HepG2 (cell line): ENCODE measurements around the gene AGRN. TPM values are rescaled to one million over a fixed set of nuclear protein-coding genes. Genes with fewer than 3 reads are reported as not detected.

Experiments used
- ATAC-seq: fragments of 200-7000 bp; cut with Tn5 transposase; 3 replicates; pipeline ENCODE4 v1.9.1; 2020; ENCODE audit warnings: mild to moderate bottlenecking, moderate library complexity
- BruUV-seq: library from RNA; stranded (reverse); fragments of 400-500 nt; replicated peaks from 2 replicates; lab custom pipeline; 2021; lab: Mats Ljungman, UMichigan
- CTCF ChIA-PET: fragments of 300-600 bp; formaldehyde crosslinking; extraction: SDS; loops from one replicate; lab custom pipeline; 2021; ENCODE audit warnings: low total read pairs, inconsistent platforms, low intra/inter-chr PET ratio; lab: Yijun Ruan, JAX
- POLR2A ChIA-PET: fragments of 350-600 bp; sonication (Branson Sonifier 250); formaldehyde crosslinking; loops from one replicate; lab custom pipeline; 2020; ENCODE audit warnings: antibody characterized with exemption, inconsistent platforms; lab: Yijun Ruan, JAX
- DNase-seq: peaks from one replicate; pipeline ENCODE4 v3.0.0-alpha.2; 2015; ENCODE audit warnings: low spot score
- FAIRE-seq: peaks from 3 replicates; lab custom pipeline; 2011; peaks lifted over from hg19 to GRCh38; lab: Jason Lieb, UNC
- H2AFZ ChIP-seq: one replicate; pipeline ENCODE4 v1.6.1; 2011; ENCODE audit warnings: low read length, inconsistent platforms
- H3K27ac ChIP-seq: fragments of 300-600 bp; 3 replicates; pipeline ENCODE4 v1.8.0; 2011; ENCODE audit warnings: mixed run types, mild to moderate bottlenecking, mixed read lengths, low read length, inconsistent platforms; ENCODE audit not compliant: insufficient read depth; ENCODE audit errors: extremely low read length
- H3K27me3 ChIP-seq, 2 experiments: fragments of 200-600 bp in 1 of 2; 2 replicates in 1 of 2; 3 replicates in 1 of 2; pipeline versions ENCODE4 v1.6.0 to v1.8.0; 2011; ENCODE audit warnings: low read length in 2 of 2, mild to moderate bottlenecking in 2 of 2, moderate library complexity in 2 of 2, inconsistent platforms in 1 of 2; ENCODE audit not compliant: insufficient read depth in 2 of 2, control insufficient read depth in 1 of 2
- H3K36me3 ChIP-seq, 2 experiments: fragments of 200-600 bp in 1 of 2; replicated peaks in 1 of 2; 2 replicates in 1 of 2; 3 replicates in 1 of 2; pipeline versions ENCODE4 v1.5.1 to v1.8.0; 2011; ENCODE audit warnings: low read length in 2 of 2, inconsistent platforms in 1 of 2; ENCODE audit not compliant: insufficient read depth in 2 of 2, control insufficient read depth in 1 of 2
- H3K4me1 ChIP-seq: 2 replicates; pipeline ENCODE4 v1.5.1; 2012; ENCODE audit warnings: low read length, inconsistent platforms; ENCODE audit not compliant: insufficient read depth
- H3K4me2 ChIP-seq: 2 replicates; pipeline ENCODE4 v1.6.0; 2011; ENCODE audit warnings: low read depth, low read length, inconsistent platforms
- H3K4me3 ChIP-seq, 3 experiments: fragments of 200-600 bp in 1 of 3; sonication (generic), shearing (Covaris generic) in 1 of 3; replicated peaks in 1 of 3; 2 replicates each; pipeline ENCODE4 v1.5.1; 2011 to 2016; ENCODE audit warnings: low read length in 3 of 3, inconsistent platforms in 2 of 3, low read depth in 2 of 3, mild to moderate bottlenecking in 2 of 3, control low read depth in 1 of 3, mixed read lengths in 1 of 3; ENCODE audit not compliant: insufficient read depth in 1 of 3
- H3K79me2 ChIP-seq: one replicate; pipeline ENCODE4 v1.6.1; 2011; ENCODE audit warnings: low read length, inconsistent platforms; ENCODE audit not compliant: insufficient read depth
- H3K9ac ChIP-seq: 2 replicates; pipeline ENCODE4 v1.6.0; 2011; ENCODE audit warnings: mild to moderate bottlenecking, low read depth, low read length, inconsistent platforms; ENCODE audit not compliant: insufficient read depth
- H3K9me3 ChIP-seq: 2 replicates; pipeline ENCODE4 v1.5.1; 2012; ENCODE audit warnings: mild to moderate bottlenecking, low read length
- H4K20me1 ChIP-seq: 2 replicates; pipeline ENCODE4 v1.6.0; 2011; ENCODE audit warnings: inconsistent platforms, mild to moderate bottlenecking, low read length, moderate library complexity; ENCODE audit not compliant: insufficient read depth
- HOXA9 ChIP-seq: sonication (generic); formaldehyde crosslinking; IDR thresholded peaks from 2 replicates; pipeline ENCODE4 v1.8.1; 2022; ENCODE audit warnings: missing genetic modification reagents, mild to moderate bottlenecking, moderate library complexity, borderline replicate concordance
- MYC ChIP-seq: sonication (generic); formaldehyde crosslinking; IDR thresholded peaks from 2 replicates; pipeline ENCODE4 v1.9.0; 2021; ENCODE audit warnings: missing genetic modification reagents, borderline replicate concordance
- MZF1 ChIP-seq: sonication (generic); formaldehyde crosslinking; IDR thresholded peaks from 2 replicates; pipeline ENCODE4 v1.8.1; 2023; ENCODE audit warnings: mild to moderate bottlenecking, missing genetic modification reagents, borderline replicate concordance
- ZBTB44 ChIP-seq: sonication (generic); formaldehyde crosslinking; IDR thresholded peaks from 2 replicates; pipeline ENCODE4 v1.4.0; 2020; ENCODE audit warnings: missing genetic modification reagents
- ZFY ChIP-seq: sonication (generic); formaldehyde crosslinking; IDR thresholded peaks from 2 replicates; pipeline ENCODE4 v1.4.0; 2020; ENCODE audit warnings: missing genetic modification reagents
- ZNF142 ChIP-seq: sonication (generic); formaldehyde crosslinking; IDR thresholded peaks from 2 replicates; pipeline ENCODE4 v1.4.0; 2020; ENCODE audit warnings: missing genetic modification reagents
- ZNF740 ChIP-seq: sonication (generic); formaldehyde crosslinking; IDR thresholded peaks from 2 replicates; pipeline ENCODE4 v1.4.0; 2020; ENCODE audit warnings: missing genetic modification reagents
- ZNF770 ChIP-seq: sonication (generic); formaldehyde crosslinking; IDR thresholded peaks from 2 replicates; pipeline ENCODE4 v1.5.0; 2020; ENCODE audit warnings: mild to moderate bottlenecking, missing genetic modification reagents
- WGBS: methylation state at CpG from one replicate; pipeline ENCODE4 v1.1.6; 2017; ENCODE audit warnings: low lambda C conversion rate; 5-methylcytosine and 5-hydroxymethylcytosine counted together
- in situ Hi-C: cut with HindIII; loops from 2 replicates; pipeline ENCODE4 v1.10.0; 2017; ENCODE audit warnings: low pct_unique_long_range_greater_than_20kb; ENCODE audit not compliant: extremely low pct_ligation_motif_present
- intact Hi-C: fragments of 100-400 bp; cut with micrococcal nuclease; formaldehyde crosslinking; loops from one replicate; pipeline ENCODE4 v1.10.0; 2022; ENCODE audit not compliant: unreplicated experiment
- polyA plus RNA-seq, 8 experiments: library from polyadenylated mRNA; depleted of rRNA in 3 of 8; stranded (reverse) in 7 of 8; unstranded in 1 of 8; fragments of >200 nt; fragmentation: Illumina TruSeq in 4 of 8; extraction: Trizol in 4 of 8; gene quantifications; 2 replicates each; pipeline versions ENCODE4 v1.2.1 to v1.2.3, GENCODE V29; 2011 to 2016; ENCODE audit warnings: low read depth in 4 of 8, missing spikeins in 1 of 8, mixed read lengths in 1 of 8; ENCODE audit not compliant: insufficient read depth in 1 of 8
- total RNA-seq, 5 experiments: library from RNA; depleted of rRNA; stranded (reverse); fragments of >200 nt; fragmentation: Illumina TruSeq; extraction: Trizol; gene quantifications; 2 replicates each; pipeline ENCODE4 v1.2.3, GENCODE V29; 2016; ENCODE audit warnings: low read depth in 1 of 5

The AGRN gene
- total and polyA plus RNA-seq, 2 of the 13 experiments (the other 11 are each of a cell fraction or from before 2014, with no cell fraction given) = 29.8 to 65.2 TPM

- in situ Hi-C loops = no loop called here
- Histone ChIP-seq H3K4me1 (peaks cover 45% of the 10 kb centered on the region), H3K9me3 (no peaks in the 10 kb centered on the region), H3K79me2 (no peaks in the 10 kb centered on the region), H3K4me3 (peak overlapping the region in 1 of 3 experiments; percentile 37; a peak in 1 of 6 replicates), H3K9ac (no peak overlapping the region), H4K20me1 (no peaks in the 10 kb centered on the region), H3K4me2 (peak overlapping the region; percentile 45; the same call in 1 of the 2 replicates), H3K36me3 (no peaks in the 10 kb centered on the region), H3K27me3 (peaks cover 22 to 59% of the 10 kb centered on the region in 2 experiments)
- POLR2A ChIA-PET = interaction anchor here (1.1 to 1.3 kb wide), 2 partner anchors 18 to 21 kb away, joined by 3 read pairs; no protein-coding TSS in a partner anchor
- FAIRE-seq (no peak), ATAC-seq (no peak)
- CTCF ChIA-PET = interaction anchor here (1.6 to 2.4 kb wide), 2 partner anchors 17 to 79 kb away, joined by 5 to 8 read pairs; no protein-coding TSS in a partner anchor
- intact Hi-C loops = no loop called here
- 53% methylated on average over 12 of the region's 12 CpGs for WGBS
- no TSS peak for BruUV-seq
- no peak for TF ChIP-seq MZF1 (CRISPR knock-in tag)
- 0 out of 2 replicates have a peak, but pooled peaks have one; percentile 13 for TF ChIP-seq ZNF770
- TF ChIP-seq ZFY (CRISPR knock-in tag) = 0 out of 2 replicates have a peak, but pooled peaks have one; percentile 15
- TF ChIP-seq ZNF142 (CRISPR knock-in tag) = no peak
- TF ChIP-seq ZNF740 = no peak
- TF ChIP-seq HOXA9 (CRISPR knock-in tag) = no peak
- TF ChIP-seq ZBTB44 (CRISPR knock-in tag) = no peak
- TF ChIP-seq MYC = no peak
- TF ChIP-seq, all 625 proteins: peak for 2
- Histone ChIP-seq H2AFZ (no peak overlapping the region), H3K27ac (no peak overlapping the region)
- no peak for DNase-seq
Measured at GRCh38 chr1:984476-984814, 35.5 kb upstream of the AGRN start.
